Chondrocyte (in vitro differentiated cells): ENCODE measurements around the gene KIF12. TPM values are rescaled to one million over a fixed set of nuclear protein-coding genes. Genes with fewer than 3 reads are reported as not detected.
A peak's percentile ranks its signal among the peaks of the same experiment; 100 is the strongest.
"Not testable (repeated sequence)": the region's sequence is repeated elsewhere in the genome, so short reads cannot be mapped to it uniquely, and the experiment has no call there.

Experiments used
- DNase-seq: peaks from one replicate; pipeline ENCODE4 v3.0.0; 2021; ENCODE audit warnings: mixed read lengths, low spot score
- H3K27ac Mint-ChIP-seq: one replicate; pipeline ENCODE4 v1.8.0; 2021; ENCODE audit warnings: mild to moderate bottlenecking, moderate library complexity, mixed read lengths; ENCODE audit not compliant: unreplicated experiment
- H3K27me3 Mint-ChIP-seq: 2 replicates; pipeline ENCODE4 v1.8.0; 2021; ENCODE audit warnings: low read depth, mixed read lengths
- H3K36me3 Mint-ChIP-seq: 2 replicates; pipeline ENCODE4 v1.8.0; 2021; ENCODE audit warnings: low read depth, mixed read lengths
- H3K4me1 Mint-ChIP-seq: 2 replicates; pipeline ENCODE4 v1.8.0; 2021; ENCODE audit warnings: low read depth, mild to moderate bottlenecking, mixed read lengths
- H3K4me3 Mint-ChIP-seq: one replicate; pipeline ENCODE4 v1.8.0; 2021; ENCODE audit warnings: mild to moderate bottlenecking, moderate library complexity, mixed read lengths; ENCODE audit not compliant: unreplicated experiment
- H3K9me3 Mint-ChIP-seq: 2 replicates; pipeline ENCODE4 v1.8.0; 2021; ENCODE audit warnings: low read depth, mixed read lengths
- total RNA-seq: library from RNA; stranded (reverse); gene quantifications from 3 replicates; pipeline ENCODE4 v1.2.1, GENCODE V29; 2021
- TF ChIP-seq, protein P1 (sequence below): fragments of 200-600 bp; sonication (generic); IDR thresholded peaks from 2 replicates; pipeline ENCODE4 v1.5.0; 2021; ENCODE audit warnings: antibody characterized with exemption, mild to moderate bottlenecking, moderate library complexity

The KIF12 gene
- total RNA-seq, 1 donor from 2014 or later: 0.70 TPM

- peaks cover 2% of the 10 kb centered on the region for H3K9me3 Mint-ChIP-seq
Measured at GRCh38 chr9:114132550-114132918, 33.4 kb upstream of the KIF12 start.

DNA sequence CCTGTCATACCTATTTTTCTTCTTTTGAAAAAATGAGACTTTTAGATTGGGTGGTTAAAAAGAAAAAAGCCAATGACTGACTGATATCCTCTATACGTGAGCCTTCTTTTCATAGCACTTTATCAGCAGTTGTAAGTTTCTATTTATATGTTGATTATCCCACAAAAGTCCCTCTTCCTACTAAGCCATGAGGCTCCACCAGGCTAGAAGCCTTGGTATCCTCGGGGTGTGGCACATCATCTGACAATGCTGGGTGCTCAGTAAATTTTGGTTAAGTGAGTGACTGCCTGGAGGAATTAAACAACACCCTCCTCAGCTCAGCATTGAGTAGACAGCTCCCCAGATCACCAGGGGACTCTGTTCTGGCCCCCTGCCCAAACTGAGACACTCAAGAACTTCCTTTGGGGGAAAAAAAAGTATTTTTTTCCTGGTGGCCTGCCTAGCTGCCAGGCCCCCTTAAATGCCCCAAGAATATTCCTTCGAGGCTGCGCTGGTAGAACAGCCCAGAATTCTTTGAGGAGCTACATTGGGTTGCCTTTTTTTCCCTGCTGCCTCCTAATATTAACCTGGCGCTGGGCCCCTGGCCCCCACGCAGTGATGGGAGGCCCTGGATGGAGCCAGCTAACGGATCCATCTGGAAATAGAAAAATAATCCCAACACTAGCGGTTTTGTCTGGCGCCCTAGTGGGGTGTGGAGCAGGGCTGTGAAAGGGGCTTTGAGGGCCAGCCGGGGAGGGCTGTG, 32.9 kb upstream of the KIF12 start:
- peaks cover 19% of the 10 kb centered on the region for H3K27me3 Mint-ChIP-seq
- TF ChIP-seq, protein P1, sequence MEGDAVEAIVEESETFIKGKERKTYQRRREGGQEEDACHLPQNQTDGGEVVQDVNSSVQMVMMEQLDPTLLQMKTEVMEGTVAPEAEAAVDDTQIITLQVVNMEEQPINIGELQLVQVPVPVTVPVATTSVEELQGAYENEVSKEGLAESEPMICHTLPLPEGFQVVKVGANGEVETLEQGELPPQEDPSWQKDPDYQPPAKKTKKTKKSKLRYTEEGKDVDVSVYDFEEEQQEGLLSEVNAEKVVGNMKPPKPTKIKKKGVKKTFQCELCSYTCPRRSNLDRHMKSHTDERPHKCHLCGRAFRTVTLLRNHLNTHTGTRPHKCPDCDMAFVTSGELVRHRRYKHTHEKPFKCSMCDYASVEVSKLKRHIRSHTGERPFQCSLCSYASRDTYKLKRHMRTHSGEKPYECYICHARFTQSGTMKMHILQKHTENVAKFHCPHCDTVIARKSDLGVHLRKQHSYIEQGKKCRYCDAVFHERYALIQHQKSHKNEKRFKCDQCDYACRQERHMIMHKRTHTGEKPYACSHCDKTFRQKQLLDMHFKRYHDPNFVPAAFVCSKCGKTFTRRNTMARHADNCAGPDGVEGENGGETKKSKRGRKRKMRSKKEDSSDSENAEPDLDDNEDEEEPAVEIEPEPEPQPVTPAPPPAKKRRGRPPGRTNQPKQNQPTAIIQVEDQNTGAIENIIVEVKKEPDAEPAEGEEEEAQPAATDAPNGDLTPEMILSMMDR: no peak
- no peaks in the 10 kb centered on the region for H3K4me1 Mint-ChIP-seq
- H3K9me3 Mint-ChIP-seq: peaks cover 3% of the 10 kb centered on the region
- no peak overlapping the region for H3K4me3 Mint-ChIP-seq
- no peaks in the 10 kb centered on the region for H3K36me3 Mint-ChIP-seq
- no peak for DNase-seq
- H3K27ac Mint-ChIP-seq: peak overlapping the region; percentile 4

More at GRCh38 chr9:114132550-114132918, 33.4 kb upstream of the KIF12 start:
- TF ChIP-seq, protein P1: no peak
- Mint-ChIP-seq H3K36me3 (no peaks in the 10 kb centered on the region), H3K4me1 (no peaks in the 10 kb centered on the region), H3K27ac (no peak overlapping the region), H3K27me3 (peaks cover 25% of the 10 kb centered on the region), H3K4me3 (no peak overlapping the region)
- DNase-seq: no peak

DNA sequence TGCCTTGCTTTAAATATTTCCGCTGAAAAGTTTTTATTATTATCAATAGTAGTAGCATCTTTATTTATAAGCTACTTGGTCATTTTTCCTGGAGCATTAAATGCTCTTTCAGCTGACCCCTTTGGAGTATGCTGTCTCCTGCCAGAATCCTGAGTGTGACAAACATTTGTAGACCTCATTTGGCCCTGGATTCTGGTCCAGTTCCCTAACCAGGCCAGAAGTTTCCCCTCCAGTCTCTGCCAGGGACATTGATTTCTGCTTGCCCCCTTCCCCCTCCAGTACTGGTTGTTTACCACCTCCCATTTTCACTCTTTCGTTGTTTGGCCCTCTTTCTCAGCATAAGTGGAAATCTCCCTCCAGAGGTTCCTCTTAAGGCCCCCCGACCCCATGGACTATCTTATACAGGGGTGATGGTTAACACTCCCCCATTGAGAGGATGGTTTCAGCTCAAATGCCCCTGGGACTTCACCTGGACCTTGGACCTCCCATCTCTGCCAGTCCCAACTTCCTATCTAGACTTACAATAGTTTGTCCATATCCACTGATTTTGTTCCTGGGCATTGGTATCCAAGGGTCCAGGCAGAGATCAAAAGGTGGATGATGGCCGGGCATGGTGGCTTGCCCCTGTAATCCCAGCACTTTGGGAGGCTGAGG, 31.7 kb upstream of the KIF12 start:
- no peak overlapping the region for H3K27ac Mint-ChIP-seq

DNA sequence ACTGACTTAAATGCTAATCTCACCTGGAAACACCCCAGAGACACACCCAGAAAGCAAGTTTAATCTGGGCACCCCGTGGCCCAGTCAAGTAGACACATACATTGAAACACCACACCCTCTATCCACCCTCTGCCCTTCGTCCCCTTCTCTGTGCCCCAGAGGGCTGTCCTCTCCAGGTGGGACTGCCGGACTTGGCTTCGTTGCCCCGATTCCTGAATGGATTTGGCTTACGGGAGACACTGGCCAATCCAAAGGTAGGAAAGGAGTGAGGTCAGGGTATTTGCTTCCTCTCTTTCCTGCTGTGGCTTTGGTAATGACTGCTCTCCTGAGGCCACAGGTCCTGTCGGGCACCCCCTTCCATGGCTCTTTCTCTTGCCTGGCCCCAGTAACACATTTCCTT, 31.0 kb upstream of the KIF12 start:
- Mint-ChIP-seq H3K4me3 (no peak overlapping the region), H3K36me3 (no peaks in the 10 kb centered on the region), H3K9me3 (peaks cover 3% of the 10 kb centered on the region), H3K27ac (no peak overlapping the region), H3K4me1 (no peaks in the 10 kb centered on the region), H3K27me3 (peaks cover 11% of the 10 kb centered on the region)
- TF ChIP-seq, protein P1: no peak
- DNase-seq: peak; percentile 40

More for the DNA sequence above, 31.7 kb upstream of the KIF12 start:
- H3K27me3 Mint-ChIP-seq: peaks cover 16% of the 10 kb centered on the region
- no peaks in the 10 kb centered on the region for H3K36me3 Mint-ChIP-seq
- TF ChIP-seq, protein P1: no peak
- H3K9me3 Mint-ChIP-seq: peaks cover 3% of the 10 kb centered on the region
- no peak overlapping the region for H3K4me3 Mint-ChIP-seq
- H3K4me1 Mint-ChIP-seq: no peaks in the 10 kb centered on the region
- no peak for DNase-seq

GRCh38 chr9:114128759-114129158, 29.7 kb upstream of the KIF12 start:
- not testable (repeated sequence) for H3K9me3 Mint-ChIP-seq, H3K27me3 Mint-ChIP-seq, H3K4me1 Mint-ChIP-seq, H3K36me3 Mint-ChIP-seq, H3K4me3 Mint-ChIP-seq
- peak; percentile 14 for DNase-seq
- peak overlapping the region; percentile 22 for H3K27ac Mint-ChIP-seq
